Subcutaneous preadipocyte (primary cell): ENCODE results near the gene ZNF692. TPM values are rescaled to one million over a fixed set of nuclear protein-coding genes. Genes with fewer than 3 reads are reported as not detected.

Experiments
- small RNA-seq: library from RNA; depleted of rRNA; stranded (forward); fragments of <200 nt; gene quantifications from one replicate; pipeline ENCODE3, GENCODE V24; 2012
- total RNA-seq: library from RNA; depleted of rRNA; stranded (reverse); fragments of >200 nt; gene quantifications from 2 replicates; pipeline ENCODE4 v1.2.3, GENCODE V29; 2012

ZNF692 gene
- total RNA-seq, result 20.6 and 23.9 TPM in 2 replicates

GRCh38 chr1:248858891-248859889 lies at the start of gene ZNF692:
Gene ZNF692 (minus strand): TSS chr1:248859085. CDS start chr1:248858309, 776 bp downstream.

DNA sequence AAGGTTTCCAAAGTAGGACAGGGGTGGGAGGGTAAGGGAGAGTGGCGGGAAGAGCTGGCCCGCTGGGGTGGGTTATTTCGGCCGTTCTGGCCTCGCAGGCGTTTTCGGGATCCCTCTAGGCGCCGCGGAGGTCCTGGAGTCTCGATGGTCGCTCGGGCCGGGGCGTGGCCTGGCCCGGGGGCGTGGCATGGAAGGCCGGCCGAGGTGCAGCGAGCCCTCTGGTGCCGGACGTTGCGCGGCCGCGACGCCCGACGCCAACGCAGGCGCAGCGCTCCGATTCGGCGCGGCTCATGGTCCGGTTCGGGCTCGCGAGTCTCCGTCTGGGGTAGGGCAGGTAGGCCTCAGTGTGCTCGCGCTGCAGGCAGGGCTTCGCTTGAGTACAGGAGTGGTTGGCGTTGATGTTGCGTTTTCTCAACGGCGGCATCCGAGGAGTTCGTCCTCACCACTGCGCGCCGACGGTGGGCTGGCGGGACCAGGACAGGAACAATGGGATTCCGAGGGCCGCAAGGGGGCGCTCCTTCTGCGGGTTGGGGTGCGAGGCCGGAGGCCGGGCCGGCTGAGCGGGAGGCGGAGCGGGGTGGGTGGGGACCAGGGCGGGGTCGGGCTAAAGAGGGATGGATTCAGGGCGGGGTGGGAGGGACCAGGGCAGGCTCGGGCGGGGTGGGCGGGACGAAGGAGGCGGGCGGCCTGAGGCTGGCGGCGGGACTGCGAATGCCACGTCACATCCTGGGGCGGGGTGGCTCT lies 47.3 kb upstream of the ZNF692 start, which contains the start of gene PGBD2:
Gene PGBD2 (plus strand): TSS at position 227 of the 744 bp plus-strand sequence. CDS start 7,628 bp downstream, outside the sequence.

GRCh38 chr1:248837781-248838356 lies 21.0 kb downstream of the ZNF692 start, which contains the start of gene ZNF672:
Gene ZNF672 (plus strand): TSS chr1:248838224. CDS start chr1:248847275, 9,051 bp downstream.

GRCh38 chr1:248825909-248826760 lies 32.8 kb downstream of the ZNF692 start, which contains the start of gene SH3BP5L:
Gene SH3BP5L (minus strand): TSS chr1:248825915. CDS start chr1:248824935, 980 bp downstream.

Small RNAs within 50 kb of the gene (small RNA-seq; reads per million reads assigned to genes)
- not detected for gene MIR3124

Other genes starting within 250 kb of the ZNF692 start
- gene OR2T11, start 224.0 kb downstream of the ZNF692 start, total RNA-seq, result not detected in 2 replicates
- not detected in 2 replicates for gene OR2T35, start 213.8 kb downstream of the ZNF692 start, total RNA-seq
- gene OR2T27, start 203.6 kb downstream of the ZNF692 start, total RNA-seq, result not detected in 2 replicates
- gene OR14I1, start 156.3 kb downstream of the ZNF692 start, total RNA-seq, result not detected in 2 replicates
- gene LYPD8, start 103.3 kb downstream of the ZNF692 start, total RNA-seq, result not detected in 2 replicates
- gene SH3BP5L, start 33.2 kb downstream of the ZNF692 start, total RNA-seq, result 16.5 and 18.2 TPM in 2 replicates
- 13.6 and 16.6 TPM in 2 replicates for gene ZNF672, start 20.9 kb downstream of the ZNF692 start, total RNA-seq
- gene PGBD2, start 47.1 kb upstream of the ZNF692 start, total RNA-seq, result 2.9 and 4.3 TPM in 2 replicates